Neural progenitor cell (in vitro differentiated cells): ENCODE measurements around the gene KDM2B.

Experiments
- EZH2phosphoT487 ChIP-seq: fragments of 200-600 bp; sonication (generic); IDR thresholded peaks from 2 replicates; pipeline ENCODE4 v1.6.1; 2017; ENCODE audit warnings: antibody characterized with exemption
- TF ChIP-seq, protein P1 (sequence below): fragments of 200-600 bp; sonication (generic); IDR thresholded peaks from 2 replicates; pipeline ENCODE4 v1.5.1; 2017; ENCODE audit warnings: antibody characterized with exemption, mild to moderate bottlenecking

- TF ChIP-seq, protein P1, sequence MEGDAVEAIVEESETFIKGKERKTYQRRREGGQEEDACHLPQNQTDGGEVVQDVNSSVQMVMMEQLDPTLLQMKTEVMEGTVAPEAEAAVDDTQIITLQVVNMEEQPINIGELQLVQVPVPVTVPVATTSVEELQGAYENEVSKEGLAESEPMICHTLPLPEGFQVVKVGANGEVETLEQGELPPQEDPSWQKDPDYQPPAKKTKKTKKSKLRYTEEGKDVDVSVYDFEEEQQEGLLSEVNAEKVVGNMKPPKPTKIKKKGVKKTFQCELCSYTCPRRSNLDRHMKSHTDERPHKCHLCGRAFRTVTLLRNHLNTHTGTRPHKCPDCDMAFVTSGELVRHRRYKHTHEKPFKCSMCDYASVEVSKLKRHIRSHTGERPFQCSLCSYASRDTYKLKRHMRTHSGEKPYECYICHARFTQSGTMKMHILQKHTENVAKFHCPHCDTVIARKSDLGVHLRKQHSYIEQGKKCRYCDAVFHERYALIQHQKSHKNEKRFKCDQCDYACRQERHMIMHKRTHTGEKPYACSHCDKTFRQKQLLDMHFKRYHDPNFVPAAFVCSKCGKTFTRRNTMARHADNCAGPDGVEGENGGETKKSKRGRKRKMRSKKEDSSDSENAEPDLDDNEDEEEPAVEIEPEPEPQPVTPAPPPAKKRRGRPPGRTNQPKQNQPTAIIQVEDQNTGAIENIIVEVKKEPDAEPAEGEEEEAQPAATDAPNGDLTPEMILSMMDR: no peak
- TF ChIP-seq EZH2phosphoT487: no peak
These were observed 104.3 kb downstream of the KDM2B start for GRCh38 chr12:121476477-121476876.
